HG02678 (cell line): ENCODE measurements around the gene PGLYRP3.

Experiments
- ATAC-seq: cut with Tn5 transposase; IDR thresholded peaks from one replicate; pipeline ENCODE4 v1.9.1; 2021; ENCODE audit warnings: mild to moderate bottlenecking, moderate library complexity; ENCODE audit not compliant: unreplicated experiment

PGLYRP3 gene

GRCh38 chr1:153312570-153313186 is at the start of gene PGLYRP3:
Gene PGLYRP3 (minus strand): TSS chr1:153312952. CDS start chr1:153310665, 2,287 bp downstream.
- no peak for ATAC-seq

GRCh38 chr1:153362187-153362775 is 49.5 kb upstream of the PGLYRP3 start:
- ATAC-seq: no peak

- no peak for ATAC-seq
These were observed 48.8 kb upstream of the PGLYRP3 start for GRCh38 chr1:153361480-153362109.

GRCh38 chr1:153360592-153361479 is 48.1 kb upstream of the PGLYRP3 start:
- ATAC-seq: no peak

GRCh38 chr1:153360190-153360589 is 47.4 kb upstream of the PGLYRP3 start:
- ATAC-seq: no peak

- ATAC-seq: no peak
These were observed 46.5 kb upstream of the PGLYRP3 start for GRCh38 chr1:153359241-153359640.

GRCh38 chr1:153358691-153358975 is 45.9 kb upstream of the PGLYRP3 start:
- ATAC-seq: no peak

- no peak for ATAC-seq
These were observed 45.3 kb upstream of the PGLYRP3 start, which contains the start of gene S100A9 for GRCh38 chr1:153357853-153358690. Gene S100A9 (plus strand): TSS chr1:153357854. CDS start chr1:153358284, 430 bp downstream.

- no peak for ATAC-seq
These were observed 44.5 kb upstream of the PGLYRP3 start for GRCh38 chr1:153357076-153357852.

GRCh38 chr1:153356392-153357075 is 43.8 kb upstream of the PGLYRP3 start:
- no peak for ATAC-seq

GRCh38 chr1:153355445-153356071 is 42.8 kb upstream of the PGLYRP3 start:
- ATAC-seq: peak; percentile 47

GRCh38 chr1:153354515-153355193 is 41.9 kb upstream of the PGLYRP3 start:
- ATAC-seq: no peak

- ATAC-seq: no peak
These were observed 40.6 kb upstream of the PGLYRP3 start for GRCh38 chr1:153353226-153353947.

- ATAC-seq: peak; percentile 52
These were observed 39.8 kb upstream of the PGLYRP3 start for GRCh38 chr1:153352523-153352922.

- ATAC-seq: no peak
These were observed 37.7 kb upstream of the PGLYRP3 start for GRCh38 chr1:153350321-153350957.

- ATAC-seq: no peak
These were observed 36.9 kb upstream of the PGLYRP3 start for GRCh38 chr1:153349363-153350320.
